ENCODE measurements around the gene NAT10. TPM values are rescaled to one million over a fixed set of nuclear protein-coding genes. Genes with fewer than 3 reads are reported as not detected.
A peak's percentile ranks its signal among the peaks of the same experiment; 100 is the strongest.

Gene NAT10
- total and polyA plus RNA-seq, 2 donors from 2014 or later, result 24.1 to 43.1 TPM

GRCh38 chr11:34181251-34181650, 75.8 kb downstream of the NAT10 start:
- Histone ChIP-seq H3K4me1 (ENCODE audit: control insufficient read depth in 2 of 3, insufficient read depth in 2 of 3, low read depth in 1 of 3, low read length in 3 of 3) (peaks cover 0 to 17% (median 11%) of the 10 kb centered on the region in 3 donors), H3K36me3 (ENCODE audit: control insufficient read depth in 2 of 3, insufficient read depth in 3 of 3, low read length in 3 of 3) (no peaks in the 10 kb centered on the region), H3K9me3 (ENCODE audit: control insufficient read depth in 2 of 3, insufficient read depth in 1 of 3, low read length in 3 of 3) (no peaks in the 10 kb centered on the region), H3K9ac (ENCODE audit: low read length in 3 of 3) (no peak overlapping the region), H3K27ac (ENCODE audit: low read depth in 2 of 2, low read length in 2 of 2) (no peak overlapping the region), H3K27me3 (ENCODE audit: control insufficient read depth, insufficient read depth, low read length) (no peaks in the 10 kb centered on the region), H3K4me3 (ENCODE audit: low read length in 3 of 3) (no peak overlapping the region)
- intact Hi-C loops (cut with DNase I), result no loop called here
- DNase-seq, result no peak
- no peak for FAIRE-seq
- TF ChIP-seq CTCF (IDR thresholded peaks at IDR 0.05; ENCODE audit: borderline replicate concordance, extremely low read depth, insufficient read depth), result no peak

DNA sequence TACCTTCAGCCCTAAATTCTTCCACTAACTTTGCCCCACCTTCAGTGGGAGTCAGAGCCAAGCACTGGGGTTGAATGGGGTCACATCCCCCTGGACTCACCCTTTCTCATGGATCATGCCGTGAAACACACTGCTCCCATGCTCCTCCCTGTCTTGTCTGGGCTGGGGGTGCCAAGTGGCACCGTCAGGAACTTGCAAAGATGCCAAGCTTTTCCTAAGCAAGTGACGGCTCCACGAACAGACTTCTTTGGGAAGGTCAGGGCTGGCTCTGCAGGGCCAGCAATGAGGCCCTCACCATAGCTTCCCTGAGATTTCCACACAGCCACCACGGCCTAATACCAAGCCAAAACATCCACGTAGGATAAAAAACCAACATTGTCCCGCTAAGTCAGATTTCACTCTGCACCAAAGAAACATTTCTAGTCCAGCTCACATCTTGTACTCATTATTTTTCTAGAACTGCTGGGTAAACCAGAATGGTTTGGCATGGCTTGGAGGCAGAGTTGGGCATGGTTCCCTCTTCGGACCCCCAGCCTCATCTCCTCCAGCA, 76.5 kb downstream of the NAT10 start:
- DNase-seq, result no peak
- H3K4me1 ChIP-seq (ENCODE audit: control insufficient read depth in 2 of 3, insufficient read depth in 2 of 3, low read depth in 1 of 3, low read length in 3 of 3), result peaks cover 0 to 19% (median 11%) of the 10 kb centered on the region in 3 donors
- no peak overlapping the region for H3K4me3 ChIP-seq (ENCODE audit: low read length in 3 of 3)
- no peak for TF ChIP-seq CTCF (IDR thresholded peaks at IDR 0.05; ENCODE audit: borderline replicate concordance, extremely low read depth, insufficient read depth)
- no peaks in the 10 kb centered on the region for H3K27me3 ChIP-seq (ENCODE audit: control insufficient read depth, insufficient read depth, low read length)
- no peaks in the 10 kb centered on the region for H3K36me3 ChIP-seq (ENCODE audit: control insufficient read depth in 2 of 3, insufficient read depth in 3 of 3, low read length in 3 of 3)
- intact Hi-C loops (cut with DNase I), result no loop called here
- H3K27ac ChIP-seq (ENCODE audit: low read depth in 2 of 2, low read length in 2 of 2), result no peak overlapping the region
- FAIRE-seq, result no peak
- no peak overlapping the region for H3K9ac ChIP-seq (ENCODE audit: low read length in 3 of 3)
- no peaks in the 10 kb centered on the region for H3K9me3 ChIP-seq (ENCODE audit: control insufficient read depth in 2 of 3, insufficient read depth in 1 of 3, low read length in 3 of 3)

GRCh38 chr11:34182425-34182824, 77.0 kb downstream of the NAT10 start:
- intact Hi-C loops (cut with DNase I), result no loop called here
- DNase-seq, result peak in 1 of 5 donors; percentile 20

More at GRCh38 chr11:34182425-34182824, 77.0 kb downstream of the NAT10 start:
- Histone ChIP-seq H3K36me3 (ENCODE audit: control insufficient read depth in 2 of 3, insufficient read depth in 3 of 3, low read length in 3 of 3) (no peaks in the 10 kb centered on the region), H3K27ac (ENCODE audit: low read depth in 2 of 2, low read length in 2 of 2) (no peak overlapping the region), H3K4me1 (ENCODE audit: control insufficient read depth in 2 of 3, insufficient read depth in 2 of 3, low read depth in 1 of 3, low read length in 3 of 3) (peaks cover 0 to 21% (median 11%) of the 10 kb centered on the region in 3 donors), H3K27me3 (ENCODE audit: control insufficient read depth, insufficient read depth, low read length) (no peaks in the 10 kb centered on the region), H3K4me3 (ENCODE audit: low read length in 3 of 3) (no peak overlapping the region), H3K9ac (ENCODE audit: low read length in 3 of 3) (no peak overlapping the region), H3K9me3 (ENCODE audit: control insufficient read depth in 2 of 3, insufficient read depth in 1 of 3, low read length in 3 of 3) (no peaks in the 10 kb centered on the region)
- no peak for FAIRE-seq
- TF ChIP-seq CTCF (IDR thresholded peaks at IDR 0.05; ENCODE audit: borderline replicate concordance, extremely low read depth, insufficient read depth), result no peak
